C4-2B (cell line): ENCODE results near the gene PLCH2.
"Not testable (repeated sequence)": the region's sequence is repeated elsewhere in the genome, so short reads cannot be mapped to it uniquely, and the experiment has no call there.

Experiments
- H3K27ac ChIP-seq: fragments of 450-650 bp; 2 replicates; pipeline ENCODE4 v1.5.1; 2017
- CTCF ChIP-seq: fragments of 450-650 bp; conservative IDR thresholded peaks from 2 replicates; pipeline ENCODE4 v1.5.1; 2017; ENCODE audit warnings: mild to moderate bottlenecking
- ZFX ChIP-seq: fragments of 450-650 bp; IDR thresholded peaks from 2 replicates; pipeline ENCODE4 v1.6.1; 2017

The PLCH2 gene

GRCh38 chr1:2455757-2456156 is 20.3 kb upstream of the PLCH2 start:
- no peak overlapping the region for H3K27ac ChIP-seq
- TF ChIP-seq ZFX (no peak), CTCF (no peak)

GRCh38 chr1:2457444-2457843 is 18.6 kb upstream of the PLCH2 start:
- no peak for TF ChIP-seq CTCF
- no peak overlapping the region for H3K27ac ChIP-seq

GRCh38 chr1:2458687-2459086 is 17.4 kb upstream of the PLCH2 start:
- TF ChIP-seq ZFX (no peak), CTCF (no peak)
- H3K27ac ChIP-seq, result no peak overlapping the region

- H3K27ac ChIP-seq, result not testable (repeated sequence)
These were observed 16.9 kb upstream of the PLCH2 start for GRCh38 chr1:2459102-2459753.

- H3K27ac ChIP-seq, result no peak overlapping the region
- TF ChIP-seq ZFX (no peak), CTCF (no peak; the same call in 1 of the 2 replicates)
These were observed 16.3 kb upstream of the PLCH2 start for GRCh38 chr1:2459757-2460156.

- no peak for TF ChIP-seq ZFX
- TF ChIP-seq CTCF, result no peak
- H3K27ac ChIP-seq, result no peak overlapping the region
These were observed 15.9 kb upstream of the PLCH2 start for GRCh38 chr1:2460203-2460602.

GRCh38 chr1:2460996-2461751 is 14.9 kb upstream of the PLCH2 start:
- TF ChIP-seq CTCF (no peak), ZFX (no peak)
- no peak overlapping the region for H3K27ac ChIP-seq

- H3K27ac ChIP-seq, result no peak overlapping the region
- TF ChIP-seq CTCF (no peak), ZFX (no peak)
These were observed 13.3 kb upstream of the PLCH2 start for GRCh38 chr1:2462819-2463218.
